Transverse colon (tissue), 4 donors: Measurements from ENCODE around the gene DPPA2. TPM values are rescaled to one million over a fixed set of nuclear protein-coding genes. Genes with fewer than 3 reads are reported as not detected.

Source experiments
- DNase-seq: peaks from one replicate; pipeline ENCODE4 v3.0.0-alpha.2; 2019
- H3K27ac ChIP-seq, 4 donors: fragments of 200-600 bp; sonication (generic); 2 replicates each; pipeline ENCODE4 v1.5.1; 2016 to 2018; ENCODE audit warnings: inconsistent platforms in 4 of 4
- H3K27me3 ChIP-seq: fragments of 200-600 bp; sonication (generic); 2 replicates; pipeline ENCODE4 v1.5.1; 2017; ENCODE audit warnings: inconsistent platforms
- H3K36me3 ChIP-seq, 4 donors: fragments of 200-600 bp; sonication (generic); 2 replicates each; pipeline ENCODE4 v1.5.1; 2017 to 2019; ENCODE audit warnings: inconsistent platforms in 4 of 4
- H3K4me1 ChIP-seq, 4 donors: fragments of 200-600 bp; sonication (generic); 2 replicates each; pipeline ENCODE4 v1.5.1; 2017 to 2020; ENCODE audit warnings: inconsistent platforms in 4 of 4
- H3K4me3 ChIP-seq, 4 donors: fragments of 200-600 bp; sonication (generic); 1 replicate in 1 of 4; 2 replicates in 3 of 4; pipeline versions ENCODE4 v1.5.1 to v1.6.1; 2017 to 2019; ENCODE audit warnings: inconsistent platforms in 4 of 4
- H3K9me3 ChIP-seq, 2 donors: fragments of 200-600 bp; sonication (generic); 2 replicates each; pipeline ENCODE4 v1.5.1; 2017 to 2019; ENCODE audit warnings: inconsistent platforms in 2 of 2
- CTCF ChIP-seq, 5 experiments: fragments of 200-600 bp in 3 of 5; fragments of 450-650 bp in 2 of 5; sonication (generic) in 3 of 5; IDR thresholded peaks; 1 replicate in 2 of 5; 2 replicates in 3 of 5; pipeline ENCODE4 v1.5.1; 2016 to 2017; ENCODE audit warnings: antibody characterized with exemption in 5 of 5, inconsistent platforms in 3 of 5, mild to moderate bottlenecking in 2 of 5, moderate library complexity in 1 of 5
- EP300 ChIP-seq: sonication (generic); formaldehyde crosslinking; IDR thresholded peaks from one replicate; pipeline ENCODE4 v1.6.1; 2017; ENCODE audit warnings: antibody characterized with exemption, low read depth
- POLR2A ChIP-seq: fragments of 450-650 bp; IDR thresholded peaks from one replicate; pipeline ENCODE4 v1.6.1; 2016; ENCODE audit warnings: antibody characterized with exemption, mild to moderate bottlenecking, moderate library complexity
- POLR2AphosphoS5 ChIP-seq, 3 donors: sonication (generic); formaldehyde crosslinking; IDR thresholded peaks; one replicate each; pipeline ENCODE4 v1.6.1; 2016; ENCODE audit warnings: antibody characterized with exemption in 3 of 3
- WGBS, 2 donors: methylation state at CpG; one replicate each; pipeline ENCODE4 v1.1.5; 2018; ENCODE audit warnings: low coverage in 1 of 2; 5-methylcytosine and 5-hydroxymethylcytosine counted together
- in situ Hi-C, 4 donors: fragments of 200-750 bp; cut with MboI; loops; one replicate each; pipeline versions ENCODE4 v1.15.0 to v1.15.1; 2017; ENCODE audit warnings: low sequenced_read_pairs in 3 of 4, low pct_ligation_motif_present in 1 of 4, low pct_unique_long_range_greater_than_20kb in 1 of 4
- intact Hi-C: fragments of 100-400 bp; cut with DNase I; formaldehyde crosslinking; loops from one replicate; pipeline ENCODE4 v1.15.1; 2023; ENCODE audit warnings: low total_unique reads
- total RNA-seq, 4 donors: library from RNA; depleted of rRNA; stranded (reverse); fragments of >200 nt; gene quantifications; one replicate each; pipeline ENCODE4 v1.1.0, GENCODE V29; 2016

Gene DPPA2
- total RNA-seq, 4 donors from 2014 or later, result not detected

GRCh38 chr3:109356442-109357155, 40.3 kb upstream of the DPPA2 start:
- TF ChIP-seq POLR2A, result no peak
- no peak for TF ChIP-seq CTCF (IDR thresholded peaks at IDR 0.05)
- TF ChIP-seq EP300, result no peak
- TF ChIP-seq POLR2AphosphoS5 (IDR thresholded peaks at IDR 0.05), result no peak
- in situ Hi-C loops, result no loop called here

GRCh38 chr3:109355625-109356441, 39.5 kb upstream of the DPPA2 start:
- H3K4me3 ChIP-seq, result no peak overlapping the region
- no peaks in the 10 kb centered on the region for H3K4me1 ChIP-seq
- H3K36me3 ChIP-seq, result no peaks in the 10 kb centered on the region
- intact Hi-C loops (no loop called here), in situ Hi-C loops (no loop called here)
- H3K9me3 ChIP-seq, result no peaks in the 10 kb centered on the region
- H3K27me3 ChIP-seq, result no peaks in the 10 kb centered on the region
- WGBS, 2 donors, result 57 to 64% methylated on average over 6 to 8 of the region's 8 CpGs
- DNase-seq, result no peak
- no peak overlapping the region for H3K27ac ChIP-seq
- no peak for TF ChIP-seq POLR2A
- no peak for TF ChIP-seq POLR2AphosphoS5 (IDR thresholded peaks at IDR 0.05)
- TF ChIP-seq CTCF (IDR thresholded peaks at IDR 0.05), result no peak
- TF ChIP-seq EP300, result no peak

More at GRCh38 chr3:109356442-109357155, 40.3 kb upstream of the DPPA2 start:
- no peak overlapping the region for H3K27ac ChIP-seq
- no peaks in the 10 kb centered on the region for H3K36me3 ChIP-seq
- H3K4me3 ChIP-seq, result no peak overlapping the region
- intact Hi-C loops, result no loop called here
- no peaks in the 10 kb centered on the region for H3K27me3 ChIP-seq
- 81 to 95% methylated on average over 3 of the region's 3 CpGs for WGBS, 2 donors
- no peaks in the 10 kb centered on the region for H3K9me3 ChIP-seq
- no peaks in the 10 kb centered on the region for H3K4me1 ChIP-seq
- no peak for DNase-seq

- Histone ChIP-seq H3K9me3 (no peaks in the 10 kb centered on the region), H3K4me3 (no peak overlapping the region), H3K36me3 (no peaks in the 10 kb centered on the region), H3K27me3 (no peaks in the 10 kb centered on the region), H3K27ac (no peak overlapping the region), H3K4me1 (no peaks in the 10 kb centered on the region)
- DNase-seq, result no peak
- in situ Hi-C loops, result no loop called here
- intact Hi-C loops, result no loop called here
- TF ChIP-seq CTCF (IDR thresholded peaks at IDR 0.05) (no peak), POLR2A (no peak), POLR2AphosphoS5 (IDR thresholded peaks at IDR 0.05) (no peak), EP300 (no peak)
- WGBS, 2 donors, result 43 to 54% methylated on average over 2 of the region's 2 CpGs
These were observed 36.7 kb upstream of the DPPA2 start for GRCh38 chr3:109353057-109353456.

GRCh38 chr3:109351231-109351630, 34.9 kb upstream of the DPPA2 start:
- intact Hi-C loops (no loop called here), in situ Hi-C loops (no loop called here)
- Histone ChIP-seq H3K27me3 (no peaks in the 10 kb centered on the region), H3K36me3 (no peaks in the 10 kb centered on the region), H3K4me3 (no peak overlapping the region), H3K9me3 (no peaks in the 10 kb centered on the region), H3K4me1 (no peaks in the 10 kb centered on the region), H3K27ac (no peak overlapping the region)
- DNase-seq, result no peak
- no peak for TF ChIP-seq POLR2A
- TF ChIP-seq EP300, result no peak
- no peak for TF ChIP-seq CTCF (IDR thresholded peaks at IDR 0.05)
- no peak for TF ChIP-seq POLR2AphosphoS5 (IDR thresholded peaks at IDR 0.05)
